Activated CD4-positive, alpha-beta memory T cell treated with anti-CD3 and anti-CD28 coated beads, Interleukin-2, amount 10 ng/mL, durations not matched to agents 7 days and 5 days (primary cell): ENCODE results near the gene CCDC60. TPM values are rescaled to one million over a fixed set of nuclear protein-coding genes. Genes with fewer than 3 reads are reported as not detected.
"Not testable (repeated sequence)": the region's sequence is repeated elsewhere in the genome, so short reads cannot be mapped to it uniquely, and the experiment has no call there.

Experiments used
- CTCF ChIA-PET: fragments of 350-600 bp; sonication (Branson Sonifier 250); formaldehyde crosslinking; loops from one replicate; lab custom pipeline; 2021; ENCODE audit warnings: antibody characterized with exemption, inconsistent platforms; lab: Charles Lee
- POLR2A ChIA-PET: fragments of 350-600 bp; sonication (Branson Sonifier 250); formaldehyde crosslinking; loops from one replicate; lab custom pipeline; 2021; ENCODE audit warnings: antibody characterized with exemption; lab: Charles Lee
- DNase-seq: peaks from one replicate; pipeline ENCODE4 v3.0.0-alpha.2; 2020
- H3K27ac Mint-ChIP-seq: one replicate; pipeline ENCODE4 v1.8.0; 2021; ENCODE audit warnings: mild to moderate bottlenecking, mixed read lengths
- H3K27me3 Mint-ChIP-seq: one replicate; pipeline ENCODE4 v1.8.0; 2021; ENCODE audit warnings: mixed read lengths
- H3K36me3 Mint-ChIP-seq: one replicate; pipeline ENCODE4 v1.8.0; 2021; ENCODE audit warnings: low read depth, mixed read lengths
- H3K4me1 Mint-ChIP-seq: one replicate; pipeline ENCODE4 v1.8.0; 2021; ENCODE audit warnings: mixed read lengths
- H3K4me3 Mint-ChIP-seq: one replicate; pipeline ENCODE4 v1.8.0; 2021; ENCODE audit warnings: mild to moderate bottlenecking, mixed read lengths
- H3K9me3 Mint-ChIP-seq: one replicate; pipeline ENCODE4 v1.8.0; 2021; ENCODE audit warnings: mixed read lengths
- total RNA-seq, 2 experiments: library from RNA; stranded (reverse); gene quantifications; one replicate each; pipeline ENCODE4 v1.2.3, GENCODE V29; 2021

CCDC60 gene
- total RNA-seq, 2 experiments from 2014 or later = not detected

DNA sequence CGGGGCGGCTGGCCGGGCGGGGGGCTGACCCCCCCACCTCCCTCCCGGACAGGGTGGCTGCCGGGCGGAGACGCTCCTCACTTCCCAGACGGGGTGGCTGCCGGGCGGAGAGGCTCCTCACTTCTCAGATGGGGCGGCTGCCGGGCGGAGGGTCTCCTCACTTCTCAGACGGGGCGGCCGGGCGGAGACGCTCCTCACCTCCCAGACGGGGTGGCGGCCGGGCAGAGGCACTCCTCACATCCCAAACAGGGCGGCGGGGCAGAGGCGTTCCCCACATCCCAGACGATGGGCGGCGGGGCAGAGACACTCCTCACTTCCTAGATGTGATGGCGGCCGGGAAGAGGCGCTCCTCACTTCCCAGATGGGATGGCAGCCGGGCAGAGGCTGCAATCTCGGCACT lies 25.8 kb downstream of the CCDC60 start:
- CTCF ChIA-PET, POLR2A ChIA-PET, DNase-seq, H3K36me3 Mint-ChIP-seq, H3K27ac Mint-ChIP-seq, H3K4me3 Mint-ChIP-seq, H3K4me1 Mint-ChIP-seq, H3K9me3 Mint-ChIP-seq, H3K27me3 Mint-ChIP-seq: not testable (repeated sequence)

DNA sequence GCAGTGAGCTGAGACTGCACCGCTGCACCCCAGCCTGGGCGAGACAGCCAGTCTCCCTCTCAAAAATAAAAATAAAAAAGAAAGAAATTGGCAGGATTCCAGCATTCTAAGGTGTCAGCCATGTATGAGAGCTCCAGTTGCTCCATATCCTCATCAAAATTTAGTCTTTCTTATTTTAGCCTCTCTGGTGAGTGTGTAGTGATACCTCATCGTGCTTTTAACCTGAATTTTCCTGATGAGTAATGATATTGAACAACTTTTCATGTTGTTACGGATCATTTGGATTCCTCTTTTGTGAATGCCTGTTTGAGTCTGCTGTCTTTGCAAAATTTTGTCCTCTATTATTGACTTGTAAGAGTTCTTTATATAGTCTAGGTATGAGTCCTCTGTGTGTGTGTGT lies 28.5 kb downstream of the CCDC60 start:
- Mint-ChIP-seq H3K4me1 (no peaks in the 10 kb centered on the region), H3K27ac (no peak overlapping the region), H3K4me3 (no peak overlapping the region), H3K9me3 (no peaks in the 10 kb centered on the region), H3K27me3 (peaks cover 2% of the 10 kb centered on the region), H3K36me3 (no peaks in the 10 kb centered on the region)
- no peak for DNase-seq
- ChIA-PET POLR2A (no interaction called here), CTCF (no interaction called here)

DNA sequence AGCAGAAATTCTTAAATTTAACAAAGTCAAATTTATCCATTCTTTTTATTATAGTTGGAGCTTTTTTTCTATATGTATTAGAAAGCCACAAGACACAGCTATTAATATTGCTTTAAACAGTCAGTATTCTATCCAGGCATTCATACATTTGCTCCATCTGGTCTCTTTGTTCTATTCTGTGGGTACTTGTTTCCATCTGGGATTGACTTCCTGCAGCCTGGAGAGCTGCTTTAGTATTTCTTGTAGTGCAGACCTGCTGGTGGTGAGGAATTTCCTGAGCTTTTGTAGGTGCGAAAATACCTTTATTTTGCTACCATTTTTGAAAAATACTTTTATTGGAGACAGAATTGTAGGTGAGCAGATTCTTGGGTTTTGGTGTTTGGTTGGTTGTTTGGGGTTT lies 29.0 kb downstream of the CCDC60 start:
- no peaks in the 10 kb centered on the region for H3K4me1 Mint-ChIP-seq
- CTCF ChIA-PET = no interaction called here
- H3K36me3 Mint-ChIP-seq = no peaks in the 10 kb centered on the region
- H3K27me3 Mint-ChIP-seq = peaks cover 2% of the 10 kb centered on the region
- H3K27ac Mint-ChIP-seq = no peak overlapping the region
- POLR2A ChIA-PET = no interaction called here
- no peaks in the 10 kb centered on the region for H3K9me3 Mint-ChIP-seq
- no peak for DNase-seq
- H3K4me3 Mint-ChIP-seq = no peak overlapping the region

DNA sequence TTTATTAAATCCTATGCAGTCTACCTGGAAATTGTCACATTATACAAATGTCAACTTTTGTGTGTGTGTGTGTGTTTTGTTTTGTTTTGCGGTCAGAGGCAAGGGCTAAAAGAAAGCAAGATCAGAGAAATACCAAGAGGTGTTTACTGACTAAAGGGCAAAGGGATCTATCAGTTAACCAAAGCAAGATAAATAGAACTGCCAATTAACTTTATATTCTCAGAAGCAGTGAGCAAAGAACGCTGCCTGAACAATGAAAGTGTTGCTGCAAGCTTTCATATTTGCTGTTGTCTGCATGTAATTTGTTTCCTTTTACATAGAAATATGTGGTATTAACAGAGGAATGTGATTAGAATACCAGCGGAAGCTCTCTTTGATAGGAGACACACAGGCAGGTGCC lies 30.9 kb downstream of the CCDC60 start:
- H3K4me1 Mint-ChIP-seq = no peaks in the 10 kb centered on the region
- CTCF ChIA-PET = no interaction called here

DNA sequence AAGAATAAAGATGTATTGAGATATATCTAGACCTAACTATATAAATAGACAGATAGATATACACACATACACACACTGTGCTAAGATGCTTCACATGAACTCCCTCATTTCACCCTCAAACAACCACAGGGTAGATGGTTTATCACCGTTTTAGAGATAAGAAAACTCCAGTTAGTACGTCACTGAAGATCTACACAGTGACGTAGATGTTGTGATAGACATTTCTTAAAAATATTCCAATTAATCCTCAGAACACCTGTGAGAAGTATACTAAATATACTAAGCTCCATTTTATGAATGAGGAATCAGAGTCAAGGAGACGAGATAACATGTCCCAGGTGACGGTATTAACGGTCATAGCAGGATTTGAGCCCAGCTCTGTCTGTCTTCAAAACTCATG lies 31.5 kb downstream of the CCDC60 start:
- Mint-ChIP-seq H3K4me1 (no peaks in the 10 kb centered on the region), H3K4me3 (no peak overlapping the region), H3K36me3 (no peaks in the 10 kb centered on the region), H3K27ac (no peak overlapping the region), H3K9me3 (no peaks in the 10 kb centered on the region), H3K27me3 (peaks cover 2% of the 10 kb centered on the region)
- no peak for DNase-seq
- ChIA-PET CTCF (no interaction called here), POLR2A (no interaction called here)

More for the DNA sequence above, 30.9 kb downstream of the CCDC60 start:
- no peak for DNase-seq
- no peaks in the 10 kb centered on the region for H3K36me3 Mint-ChIP-seq
- H3K27me3 Mint-ChIP-seq = peaks cover 2% of the 10 kb centered on the region
- no peak overlapping the region for H3K4me3 Mint-ChIP-seq
- no peaks in the 10 kb centered on the region for H3K9me3 Mint-ChIP-seq
- POLR2A ChIA-PET = no interaction called here
- H3K27ac Mint-ChIP-seq = no peak overlapping the region

DNA sequence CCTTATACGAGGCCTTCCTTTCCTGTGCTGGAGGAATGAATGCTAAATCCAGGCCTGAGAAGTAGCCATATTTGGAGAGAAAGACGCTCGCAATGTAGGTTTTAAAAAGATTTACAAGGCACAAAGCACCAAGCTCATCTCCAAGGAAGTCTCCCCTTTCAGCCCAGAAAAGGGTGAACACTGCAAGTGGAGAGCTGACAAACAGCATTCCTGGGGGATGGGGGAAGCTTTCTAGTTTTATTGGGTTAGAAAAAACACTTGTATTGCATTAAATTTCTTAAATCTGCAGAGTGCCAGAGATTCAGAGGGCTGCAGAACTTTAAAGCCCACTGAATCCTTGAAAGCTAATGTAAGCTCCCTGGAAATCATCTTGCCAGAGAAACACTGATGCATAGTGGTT lies 34.6 kb downstream of the CCDC60 start:
- Mint-ChIP-seq H3K9me3 (no peaks in the 10 kb centered on the region), H3K27me3 (peaks cover 2% of the 10 kb centered on the region), H3K27ac (no peak overlapping the region), H3K4me3 (no peak overlapping the region), H3K4me1 (no peaks in the 10 kb centered on the region), H3K36me3 (no peaks in the 10 kb centered on the region)
- CTCF ChIA-PET = no interaction called here
- DNase-seq = no peak
- POLR2A ChIA-PET = no interaction called here

DNA sequence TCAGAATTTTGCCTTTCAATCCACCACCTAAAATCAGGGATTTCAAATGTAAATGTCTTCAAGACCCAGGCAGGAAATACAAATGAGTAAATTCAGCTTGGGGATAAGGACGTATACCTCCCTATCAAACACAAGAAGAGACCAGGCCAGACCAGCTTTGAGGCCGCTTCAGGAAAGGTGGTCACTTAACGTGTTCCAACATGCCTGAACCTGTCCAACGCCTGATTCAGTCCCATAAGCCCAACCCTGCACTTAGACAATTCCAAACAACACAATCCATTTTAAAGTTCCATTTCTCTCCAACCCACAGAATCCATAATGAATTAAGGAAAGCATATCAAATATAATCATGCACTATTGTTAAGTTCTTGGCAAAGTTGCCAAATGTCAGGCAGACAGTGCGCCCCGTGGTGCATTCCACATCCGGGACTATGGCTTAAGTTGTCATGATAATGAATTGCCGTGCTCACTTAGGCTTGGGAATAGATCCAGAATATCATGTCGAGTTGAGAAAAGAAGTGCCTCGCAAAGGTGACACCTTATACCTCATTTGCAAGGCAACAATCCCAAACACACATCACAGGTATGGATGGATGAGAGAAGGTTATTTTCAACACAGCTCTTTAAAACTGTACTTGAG lies 35.5 kb downstream of the CCDC60 start:
- ChIA-PET CTCF (no interaction called here), POLR2A (no interaction called here)
- Mint-ChIP-seq H3K9me3 (no peaks in the 10 kb centered on the region), H3K27me3 (peaks cover 2% of the 10 kb centered on the region), H3K36me3 (no peaks in the 10 kb centered on the region), H3K4me3 (no peak overlapping the region), H3K27ac (no peak overlapping the region), H3K4me1 (peaks cover 6% of the 10 kb centered on the region)
- no peak for DNase-seq

DNA sequence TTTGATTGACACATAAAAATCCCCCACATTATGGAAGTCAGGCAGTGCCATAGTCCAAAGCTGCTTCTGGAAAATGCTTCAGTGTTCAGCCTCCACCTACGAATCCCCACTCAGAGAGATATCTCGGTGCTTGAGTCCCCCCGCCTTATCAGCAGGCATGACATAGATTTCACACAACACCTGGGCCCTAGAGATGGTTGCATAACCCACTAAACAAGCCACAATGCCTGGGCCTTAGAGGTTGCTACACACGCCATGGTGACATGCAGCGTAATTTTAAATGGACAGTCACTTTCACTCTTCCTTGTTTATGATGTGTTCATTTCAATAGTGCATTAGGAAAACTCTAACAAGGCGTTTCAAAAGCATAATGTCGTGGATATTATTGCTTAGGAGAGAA lies 38.0 kb downstream of the CCDC60 start:
- no peak overlapping the region for H3K27ac Mint-ChIP-seq

DNA sequence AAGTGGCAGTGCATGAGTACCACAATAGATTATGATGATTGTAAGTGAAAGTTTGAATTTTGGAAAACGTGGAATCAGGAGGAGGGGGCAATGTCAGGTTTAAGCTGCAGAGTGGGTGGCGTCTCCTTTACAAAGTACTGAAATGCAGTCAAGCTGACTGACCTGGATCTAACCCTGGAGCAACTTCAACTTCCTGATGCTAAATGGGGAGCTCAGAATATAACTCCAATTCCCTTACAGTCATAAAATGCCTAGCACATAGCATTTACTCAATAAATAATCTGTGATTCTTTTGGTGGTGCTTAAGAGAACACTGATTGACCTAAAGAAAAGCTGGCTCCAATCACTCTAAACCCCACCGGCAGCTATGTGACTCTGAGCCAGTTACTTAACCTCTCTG lies 38.5 kb downstream of the CCDC60 start:
- Mint-ChIP-seq H3K36me3 (no peaks in the 10 kb centered on the region), H3K27ac (no peak overlapping the region), H3K4me3 (no peak overlapping the region), H3K4me1 (peaks cover 17% of the 10 kb centered on the region), H3K27me3 (no peaks in the 10 kb centered on the region), H3K9me3 (no peaks in the 10 kb centered on the region)
- POLR2A ChIA-PET = no interaction called here
- no peak for DNase-seq
- CTCF ChIA-PET = no interaction called here

More for the DNA sequence above, 38.0 kb downstream of the CCDC60 start:
- H3K36me3 Mint-ChIP-seq = no peaks in the 10 kb centered on the region
- DNase-seq = no peak
- ChIA-PET POLR2A (no interaction called here), CTCF (no interaction called here)
- no peaks in the 10 kb centered on the region for H3K9me3 Mint-ChIP-seq
- no peaks in the 10 kb centered on the region for H3K27me3 Mint-ChIP-seq
- no peak overlapping the region for H3K4me3 Mint-ChIP-seq
- H3K4me1 Mint-ChIP-seq = peaks cover 17% of the 10 kb centered on the region

DNA sequence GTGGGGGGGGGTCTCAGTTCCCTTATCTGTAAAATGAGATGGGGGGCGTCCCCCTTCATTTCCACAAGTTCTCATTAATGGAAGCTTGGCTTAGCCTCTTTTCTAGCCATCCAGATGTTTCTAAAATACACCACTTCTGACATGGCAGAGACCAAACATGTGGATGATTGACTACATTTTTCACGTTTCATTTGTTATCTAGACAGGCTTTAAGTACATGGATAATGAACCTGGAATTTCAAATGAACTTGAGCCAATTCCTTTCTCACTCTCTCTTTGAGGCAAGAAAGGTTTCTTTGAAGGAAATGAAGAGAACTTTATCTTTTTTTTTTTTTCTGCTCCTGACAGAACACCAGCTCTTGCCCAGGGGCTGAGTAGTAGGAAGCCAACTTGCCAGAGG lies 39.1 kb downstream of the CCDC60 start:
- DNase-seq = no peak
- Mint-ChIP-seq H3K27ac (no peak overlapping the region), H3K36me3 (no peaks in the 10 kb centered on the region), H3K4me3 (no peak overlapping the region), H3K9me3 (no peaks in the 10 kb centered on the region), H3K27me3 (no peaks in the 10 kb centered on the region), H3K4me1 (peaks cover 17% of the 10 kb centered on the region)
- POLR2A ChIA-PET = no interaction called here
- CTCF ChIA-PET = no interaction called here

DNA sequence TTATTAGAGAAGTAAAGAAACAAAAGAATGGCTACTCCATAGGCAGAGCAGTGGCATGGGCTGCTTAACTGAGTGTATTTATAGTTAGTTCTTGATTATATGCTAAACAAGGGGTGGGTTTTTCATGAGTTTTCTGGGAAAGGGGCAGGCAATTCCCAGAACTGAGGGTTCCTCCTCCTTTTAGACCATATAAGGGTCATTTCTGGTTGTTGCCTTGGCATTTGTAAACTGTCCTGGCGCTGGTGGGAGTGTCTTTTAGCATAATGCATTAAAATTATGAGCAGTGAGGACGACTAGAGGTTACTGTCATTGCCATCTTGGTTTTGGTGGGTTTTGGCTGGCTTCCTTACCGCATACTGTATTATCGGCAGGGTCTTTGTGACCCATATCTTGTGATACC lies 40.1 kb downstream of the CCDC60 start:
- POLR2A ChIA-PET = no interaction called here
- peaks cover 17% of the 10 kb centered on the region for H3K4me1 Mint-ChIP-seq
- no peak overlapping the region for H3K27ac Mint-ChIP-seq
- no peak for DNase-seq
- no peaks in the 10 kb centered on the region for H3K27me3 Mint-ChIP-seq
- no peaks in the 10 kb centered on the region for H3K36me3 Mint-ChIP-seq
- CTCF ChIA-PET = no interaction called here
- H3K4me3 Mint-ChIP-seq = no peak overlapping the region
- H3K9me3 Mint-ChIP-seq = no peaks in the 10 kb centered on the region

DNA sequence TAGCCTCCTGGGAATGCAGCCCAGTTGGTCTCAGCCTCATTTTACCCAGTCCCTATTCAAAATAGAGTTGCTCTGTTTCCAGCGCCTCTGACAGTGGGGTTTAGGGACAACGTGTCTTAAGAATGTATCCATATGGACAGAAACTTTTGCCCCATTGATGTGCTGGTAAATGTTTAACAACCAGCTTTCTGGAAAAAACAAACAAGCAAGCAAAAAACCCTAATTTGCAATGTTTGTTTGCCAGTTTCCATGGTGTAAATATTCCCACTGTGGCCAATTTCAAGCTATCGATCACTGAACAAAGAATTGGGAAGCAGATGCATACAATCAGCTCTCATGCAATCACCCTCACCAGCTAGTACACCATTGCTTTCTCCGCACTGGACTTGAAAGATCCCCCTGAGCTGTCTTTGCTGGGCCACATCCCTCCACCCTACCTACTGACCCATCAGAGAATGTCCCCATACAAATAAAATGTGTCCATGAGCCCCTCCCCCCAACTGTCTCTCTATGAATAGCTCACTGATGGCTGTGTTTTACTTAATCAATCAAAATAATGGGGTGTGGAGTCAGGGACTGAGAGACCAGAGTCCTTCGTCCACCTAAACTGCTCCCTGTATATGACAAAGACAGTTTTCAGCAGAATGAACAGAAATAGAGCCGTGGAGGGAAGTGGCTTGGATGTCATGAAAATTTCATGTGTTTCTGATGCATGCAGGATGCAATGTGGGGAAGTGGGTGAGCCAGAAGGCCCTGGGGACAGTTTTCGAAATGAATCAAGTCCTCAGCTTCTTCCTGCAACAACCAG lies 40.8 kb downstream of the CCDC60 start:
- Mint-ChIP-seq H3K4me1 (peaks cover 17% of the 10 kb centered on the region), H3K4me3 (no peak overlapping the region)
- CTCF ChIA-PET = interaction anchor here (0.6 to 1.2 kb wide), 2 partner anchors 38 to 1314 kb away, joined by 3 read pairs; no protein-coding TSS in a partner anchor

DNA sequence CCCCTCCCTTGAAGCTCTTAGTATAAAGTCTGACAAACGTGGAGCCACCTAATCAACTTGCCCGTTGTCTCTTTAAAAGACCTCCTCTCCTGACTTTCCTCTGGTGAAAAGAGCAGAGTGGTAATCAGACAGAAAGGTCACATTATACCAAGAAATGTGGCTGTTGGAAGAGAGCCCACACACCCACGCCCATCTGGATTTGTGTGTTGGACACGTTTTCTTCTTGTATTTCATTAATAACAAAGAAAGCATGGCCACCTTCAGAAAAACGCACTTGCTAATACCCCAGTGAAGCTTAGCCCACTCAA lies 41.3 kb downstream of the CCDC60 start:
- no peak for DNase-seq
- H3K27me3 Mint-ChIP-seq = peaks cover 3% of the 10 kb centered on the region
- H3K4me3 Mint-ChIP-seq = no peak overlapping the region
- H3K4me1 Mint-ChIP-seq = peaks cover 17% of the 10 kb centered on the region
- ChIA-PET POLR2A (no interaction called here), CTCF (interaction anchor here (0.6 to 1.2 kb wide), 2 partner anchors 37 to 1314 kb away, joined by 3 read pairs; no protein-coding TSS in a partner anchor)
- H3K36me3 Mint-ChIP-seq = no peaks in the 10 kb centered on the region
- H3K27ac Mint-ChIP-seq = peak overlapping the region; percentile 47
- no peaks in the 10 kb centered on the region for H3K9me3 Mint-ChIP-seq

More for the DNA sequence above, 40.8 kb downstream of the CCDC60 start:
- DNase-seq = peak; percentile 40
- Mint-ChIP-seq H3K36me3 (no peaks in the 10 kb centered on the region), H3K27me3 (peaks cover 2% of the 10 kb centered on the region), H3K9me3 (no peaks in the 10 kb centered on the region), H3K27ac (peak overlapping the region; percentile 47)
- POLR2A ChIA-PET = no interaction called here

DNA sequence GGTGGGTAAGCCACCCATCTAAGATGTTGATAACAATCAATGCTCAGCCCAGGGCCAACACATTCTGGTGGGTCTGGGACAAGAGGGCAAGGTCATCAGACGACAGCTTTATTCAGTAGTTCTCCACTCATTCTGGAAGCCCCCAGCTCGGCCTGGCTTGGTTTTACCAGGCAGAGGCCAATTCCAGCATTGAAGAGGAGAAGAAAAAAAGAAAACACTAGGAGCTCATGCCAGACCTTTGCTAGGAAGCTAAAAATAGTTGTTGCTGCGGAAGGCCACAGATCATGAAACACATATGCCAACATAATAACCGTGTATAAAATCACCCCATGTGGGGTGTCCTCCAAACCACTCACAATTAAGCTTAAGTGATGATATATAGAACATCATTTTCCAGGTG lies 44.4 kb downstream of the CCDC60 start:
- Mint-ChIP-seq H3K4me3 (no peak overlapping the region), H3K9me3 (peaks cover 6% of the 10 kb centered on the region), H3K27me3 (peaks cover 6% of the 10 kb centered on the region), H3K27ac (no peak overlapping the region), H3K4me1 (peaks cover 17% of the 10 kb centered on the region), H3K36me3 (no peaks in the 10 kb centered on the region)
- ChIA-PET POLR2A (no interaction called here), CTCF (no interaction called here)
- no peak for DNase-seq
